Activated CD4-positive, alpha-beta T cell treated with anti-CD3 and anti-CD28 coated beads, Interleukin-2, amount 10 ng/mL, durations not matched to agents 24 days and 14 days (primary cell): Measurements from ENCODE around the gene NLGN1. TPM values are rescaled to one million over a fixed set of nuclear protein-coding genes. Genes with fewer than 3 reads are reported as not detected.

ENCODE experiments used
- DNase-seq: peaks from one replicate; pipeline ENCODE4 v3.0.0; 2022
- H3K27ac Mint-ChIP-seq: one replicate; pipeline ENCODE4 v1.8.0; 2022; ENCODE audit warnings: mild to moderate bottlenecking, mixed read lengths
- H3K27me3 Mint-ChIP-seq: one replicate; pipeline ENCODE4 v1.8.0; 2022; ENCODE audit warnings: mixed read lengths
- H3K36me3 Mint-ChIP-seq: one replicate; pipeline ENCODE4 v1.8.0; 2022; ENCODE audit warnings: low read depth, mild to moderate bottlenecking, mixed read lengths
- H3K4me1 Mint-ChIP-seq: one replicate; pipeline ENCODE4 v1.8.0; 2021; ENCODE audit warnings: mixed read lengths
- H3K4me3 Mint-ChIP-seq: one replicate; pipeline ENCODE4 v1.8.0; 2022; ENCODE audit warnings: mild to moderate bottlenecking, moderate library complexity, mixed read lengths
- H3K9me3 Mint-ChIP-seq: one replicate; pipeline ENCODE4 v1.8.0; 2021; ENCODE audit warnings: mixed read lengths
- intact Hi-C: fragments of 100-400 bp; cut with micrococcal nuclease; formaldehyde crosslinking; loops from one replicate; pipeline ENCODE4 v1.15.1; 2023
- total RNA-seq: library from RNA; stranded (reverse); gene quantifications from 2 replicates; pipeline ENCODE4 v1.2.3, GENCODE V29; 2022

Gene NLGN1
- total RNA-seq, 1 donor from 2014 or later: not detected

DNA sequence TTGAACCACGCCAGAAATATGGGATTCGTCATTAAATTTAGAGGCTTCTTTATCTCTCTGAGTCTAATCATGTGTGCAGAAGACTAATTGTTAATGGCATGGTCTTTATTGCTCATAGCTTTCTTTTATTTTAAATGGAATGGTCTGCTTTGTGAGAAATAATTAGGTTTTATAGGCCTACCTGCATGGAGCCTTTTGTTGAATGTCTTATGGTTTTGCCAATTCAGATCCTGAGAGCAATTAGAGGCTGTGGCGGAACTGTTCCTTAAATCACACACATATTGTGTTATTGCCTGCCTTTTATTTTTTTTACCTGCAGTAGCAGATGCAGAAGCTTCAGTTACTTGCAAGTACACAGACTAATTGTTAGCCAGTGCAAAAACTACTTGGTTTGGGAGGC lies 306.2 kb downstream of the NLGN1 start:
- no peak for DNase-seq
- Mint-ChIP-seq H3K36me3 (no peaks in the 10 kb centered on the region), H3K27ac (no peak overlapping the region), H3K9me3 (no peaks in the 10 kb centered on the region), H3K27me3 (no peaks in the 10 kb centered on the region), H3K4me1 (no peaks in the 10 kb centered on the region), H3K4me3 (no peak overlapping the region)
- intact Hi-C loops: no loop called here

DNA sequence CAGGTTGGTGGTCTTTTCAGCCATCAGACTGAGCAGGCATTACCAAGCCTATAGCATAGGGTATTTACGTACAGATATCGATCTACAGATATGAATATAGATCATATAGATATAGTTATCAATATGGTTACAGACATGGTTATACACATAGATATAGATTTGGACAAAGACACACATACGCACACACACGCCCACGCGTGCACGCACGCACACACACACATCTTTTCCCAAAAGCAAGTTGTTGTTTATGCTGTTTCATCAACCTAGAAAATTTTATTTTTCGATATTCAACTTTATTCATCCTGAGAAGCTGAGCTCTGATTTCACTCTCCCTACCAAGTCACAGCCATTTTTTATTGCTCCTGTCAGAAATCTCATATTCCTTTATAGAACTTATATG lies 309.1 kb downstream of the NLGN1 start:
- H3K27ac Mint-ChIP-seq: no peak overlapping the region
- intact Hi-C loops: no loop called here
- H3K9me3 Mint-ChIP-seq: no peaks in the 10 kb centered on the region
- no peaks in the 10 kb centered on the region for H3K4me1 Mint-ChIP-seq
- no peak for DNase-seq
- no peaks in the 10 kb centered on the region for H3K36me3 Mint-ChIP-seq
- H3K4me3 Mint-ChIP-seq: no peak overlapping the region
- H3K27me3 Mint-ChIP-seq: no peaks in the 10 kb centered on the region

DNA sequence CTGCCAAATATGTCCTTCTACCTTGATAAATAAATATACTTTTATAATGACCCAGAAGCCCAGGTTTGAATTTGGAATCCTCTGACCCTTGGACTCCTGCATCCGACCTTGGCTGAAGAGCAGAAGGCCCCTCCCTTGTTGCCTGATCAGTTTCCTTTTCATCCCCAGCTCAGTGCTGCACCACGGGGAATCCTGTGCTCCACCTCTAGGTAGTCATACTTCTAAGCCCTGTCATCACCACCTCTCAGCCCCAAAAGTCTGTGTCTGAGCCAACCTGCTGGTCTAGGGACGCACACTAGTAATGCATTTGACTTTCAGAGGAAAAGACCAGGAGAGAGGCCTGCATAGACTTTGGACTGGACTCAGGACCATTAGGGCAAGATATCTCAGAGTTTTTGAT lies 310.6 kb downstream of the NLGN1 start:
- intact Hi-C loops: no loop called here
- H3K27me3 Mint-ChIP-seq: no peaks in the 10 kb centered on the region
- no peak overlapping the region for H3K27ac Mint-ChIP-seq
- H3K4me3 Mint-ChIP-seq: no peak overlapping the region
- no peaks in the 10 kb centered on the region for H3K9me3 Mint-ChIP-seq
- no peaks in the 10 kb centered on the region for H3K4me1 Mint-ChIP-seq
- no peaks in the 10 kb centered on the region for H3K36me3 Mint-ChIP-seq
- no peak for DNase-seq

DNA sequence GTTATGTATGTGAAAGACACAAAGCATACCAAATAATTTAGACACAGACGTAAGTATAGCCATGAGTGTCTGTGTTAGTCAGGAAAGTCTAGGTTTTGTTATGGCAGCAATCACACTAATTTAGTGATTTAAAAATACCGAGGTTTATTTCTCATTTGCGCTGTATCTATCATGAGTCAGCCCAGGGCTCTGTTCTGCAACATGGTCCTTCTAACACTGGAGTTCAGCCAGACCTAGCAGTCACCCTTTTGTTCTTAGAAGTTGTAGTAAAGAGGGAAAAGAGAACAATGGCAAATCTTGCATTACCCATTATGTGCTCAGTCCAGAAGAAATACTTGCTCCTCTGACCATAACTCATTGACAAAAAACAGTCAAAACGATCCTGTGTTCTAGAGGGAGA lies 311.5 kb downstream of the NLGN1 start:
- no peak for DNase-seq
- H3K9me3 Mint-ChIP-seq: no peaks in the 10 kb centered on the region
- no peaks in the 10 kb centered on the region for H3K27me3 Mint-ChIP-seq
- H3K36me3 Mint-ChIP-seq: no peaks in the 10 kb centered on the region
- H3K4me1 Mint-ChIP-seq: no peaks in the 10 kb centered on the region
- intact Hi-C loops: no loop called here
- H3K27ac Mint-ChIP-seq: no peak overlapping the region
- no peak overlapping the region for H3K4me3 Mint-ChIP-seq

DNA sequence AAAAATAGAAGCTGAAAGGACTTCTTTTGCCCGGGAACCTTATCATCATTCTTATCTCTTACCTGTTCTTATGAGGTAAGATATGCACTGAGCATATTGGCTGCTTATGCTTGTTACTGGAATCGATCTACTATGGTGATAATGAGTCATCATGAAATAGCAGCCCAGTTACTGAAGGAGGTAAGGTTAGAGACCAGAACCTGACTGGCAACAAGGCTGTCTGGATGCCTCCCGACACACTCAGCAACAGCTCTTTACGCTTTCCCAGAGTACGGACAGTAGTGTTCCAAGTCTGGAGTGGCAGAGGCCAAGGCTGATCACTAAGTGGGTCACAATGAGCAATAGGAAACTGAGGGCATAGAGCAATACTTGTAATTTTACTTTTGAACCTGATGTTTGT lies 314.1 kb downstream of the NLGN1 start:
- Mint-ChIP-seq H3K4me3 (no peak overlapping the region), H3K9me3 (no peaks in the 10 kb centered on the region), H3K36me3 (no peaks in the 10 kb centered on the region), H3K27me3 (no peaks in the 10 kb centered on the region), H3K4me1 (no peaks in the 10 kb centered on the region), H3K27ac (peak overlapping the region; percentile 30)
- no peak for DNase-seq
- intact Hi-C loops: no loop called here

DNA sequence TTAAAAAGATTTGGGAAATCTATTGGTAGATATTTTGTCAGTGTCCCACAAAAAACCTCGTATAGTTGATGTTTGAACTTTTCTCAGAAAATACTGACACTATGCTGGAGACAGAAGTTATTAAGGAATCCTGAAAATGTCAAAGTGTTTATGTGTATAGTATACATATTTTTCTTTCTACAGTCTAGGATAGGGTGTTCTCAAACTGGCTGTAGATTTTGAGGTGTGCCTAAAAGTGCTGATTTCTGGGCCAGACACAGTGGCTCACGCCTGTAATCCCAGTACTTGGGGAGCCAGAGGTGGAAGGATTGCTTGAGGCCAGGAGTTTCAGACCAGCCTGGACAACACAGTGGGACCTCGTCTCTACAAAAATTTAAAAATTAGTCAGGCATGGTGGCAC lies 322.0 kb downstream of the NLGN1 start:
- Mint-ChIP-seq H3K27me3 (no peaks in the 10 kb centered on the region), H3K4me3 (no peak overlapping the region)

DNA sequence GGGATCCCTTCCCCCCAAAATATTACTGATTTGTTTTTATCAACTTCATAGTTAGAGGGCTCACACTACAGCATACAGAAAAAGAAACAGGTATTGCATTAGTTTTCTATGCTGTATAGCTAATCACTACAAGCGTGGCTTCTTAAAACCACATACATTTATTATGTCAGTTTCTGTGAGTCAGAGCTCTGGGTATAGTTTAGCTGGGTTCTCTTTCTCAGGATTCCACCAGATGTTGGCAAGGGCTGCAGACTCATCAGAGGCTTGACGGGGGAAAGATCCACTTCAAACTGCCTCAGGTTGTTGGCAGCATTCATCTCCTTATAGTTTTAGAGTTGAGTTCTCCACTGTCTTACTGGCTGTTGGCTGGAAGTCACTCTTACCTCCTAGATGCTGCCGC lies 328.0 kb downstream of the NLGN1 start:
- H3K4me3 Mint-ChIP-seq: no peak overlapping the region
- H3K9me3 Mint-ChIP-seq: no peaks in the 10 kb centered on the region
- no peaks in the 10 kb centered on the region for H3K4me1 Mint-ChIP-seq
- intact Hi-C loops: no loop called here
- no peak for DNase-seq
- no peak overlapping the region for H3K27ac Mint-ChIP-seq
- H3K36me3 Mint-ChIP-seq: no peaks in the 10 kb centered on the region
- no peaks in the 10 kb centered on the region for H3K27me3 Mint-ChIP-seq

More for the DNA sequence above, 322.0 kb downstream of the NLGN1 start:
- no peaks in the 10 kb centered on the region for H3K9me3 Mint-ChIP-seq
- intact Hi-C loops: no loop called here
- H3K4me1 Mint-ChIP-seq: no peaks in the 10 kb centered on the region
- DNase-seq: no peak
- H3K36me3 Mint-ChIP-seq: no peaks in the 10 kb centered on the region
- no peak overlapping the region for H3K27ac Mint-ChIP-seq

DNA sequence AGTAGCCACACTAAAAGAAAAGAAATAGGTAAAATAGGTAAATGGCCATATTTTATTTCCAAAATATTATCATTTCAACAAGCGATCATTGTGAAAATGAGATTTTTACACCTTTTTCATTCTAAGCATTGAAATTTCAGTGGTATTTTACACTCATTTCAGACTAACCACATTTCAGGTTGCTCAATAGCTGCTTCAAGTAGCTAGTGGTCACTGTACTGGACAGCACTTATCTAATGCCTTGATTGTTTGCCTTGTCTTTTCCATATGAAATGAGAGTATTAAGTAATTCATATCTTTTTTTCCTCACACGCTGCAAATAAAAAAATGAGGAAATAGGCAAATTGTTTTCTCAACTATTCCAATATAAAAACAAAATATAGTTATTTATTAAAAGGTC lies 332.8 kb downstream of the NLGN1 start:
- Mint-ChIP-seq H3K4me1 (no peaks in the 10 kb centered on the region), H3K4me3 (no peak overlapping the region), H3K27ac (no peak overlapping the region), H3K27me3 (no peaks in the 10 kb centered on the region), H3K9me3 (no peaks in the 10 kb centered on the region), H3K36me3 (no peaks in the 10 kb centered on the region)
- no peak for DNase-seq
- intact Hi-C loops: no loop called here

DNA sequence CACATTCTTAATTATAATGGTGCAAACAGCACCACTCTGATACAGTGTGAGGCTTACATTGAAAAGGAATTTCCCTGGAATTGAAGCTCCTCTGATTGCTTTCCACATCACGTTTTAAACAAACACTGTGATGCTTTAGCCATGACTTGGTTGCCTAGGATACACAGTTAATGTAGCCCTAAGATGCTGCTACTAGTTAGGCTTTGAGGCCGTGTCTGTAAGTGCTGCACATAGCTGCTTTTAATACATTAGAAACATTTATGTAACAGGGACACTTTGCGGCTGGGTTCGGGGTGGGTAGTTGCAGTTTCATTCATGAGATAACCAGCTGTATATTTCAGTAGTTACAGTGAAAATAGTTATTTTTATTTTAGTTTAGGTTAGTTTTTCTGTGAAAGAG lies 334.7 kb downstream of the NLGN1 start:
- H3K27ac Mint-ChIP-seq: no peak overlapping the region
- H3K36me3 Mint-ChIP-seq: no peaks in the 10 kb centered on the region
- H3K4me1 Mint-ChIP-seq: no peaks in the 10 kb centered on the region
- H3K4me3 Mint-ChIP-seq: no peak overlapping the region
- DNase-seq: no peak
- no peaks in the 10 kb centered on the region for H3K27me3 Mint-ChIP-seq
- intact Hi-C loops: no loop called here
- H3K9me3 Mint-ChIP-seq: no peaks in the 10 kb centered on the region

DNA sequence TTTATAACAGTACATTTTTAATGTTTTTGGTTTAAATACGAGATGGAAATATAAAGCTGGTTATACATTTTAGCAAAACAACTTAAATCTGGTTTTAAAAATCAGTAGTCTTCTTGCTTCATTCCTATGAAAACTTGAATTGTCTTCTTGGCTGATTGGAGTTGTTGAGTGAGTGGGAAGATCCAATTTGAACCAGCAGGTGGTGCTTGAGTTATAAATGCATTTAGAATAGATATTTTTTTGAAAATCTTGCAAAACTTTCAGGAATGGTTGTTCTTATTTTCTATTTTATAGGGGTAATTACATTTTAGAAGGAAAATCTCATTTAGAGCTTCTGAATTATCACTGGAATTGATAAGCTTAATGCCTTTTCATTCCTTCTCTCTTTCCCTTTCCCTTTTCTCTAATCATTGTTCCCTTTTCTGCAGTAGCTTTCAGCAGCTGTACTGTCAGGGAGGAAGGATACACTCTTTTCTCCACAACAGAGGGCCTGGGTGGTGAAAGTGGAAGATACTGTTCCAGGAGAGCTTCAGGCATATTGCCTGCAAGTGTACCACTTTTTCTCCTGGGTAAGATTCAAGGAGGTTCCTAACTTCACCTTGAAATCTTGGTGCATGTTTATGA lies 335.6 kb downstream of the NLGN1 start:
- intact Hi-C loops: no loop called here
- DNase-seq: no peak
- Mint-ChIP-seq H3K4me3 (no peak overlapping the region), H3K9me3 (no peaks in the 10 kb centered on the region), H3K27me3 (no peaks in the 10 kb centered on the region), H3K27ac (no peak overlapping the region), H3K4me1 (no peaks in the 10 kb centered on the region), H3K36me3 (no peaks in the 10 kb centered on the region)

DNA sequence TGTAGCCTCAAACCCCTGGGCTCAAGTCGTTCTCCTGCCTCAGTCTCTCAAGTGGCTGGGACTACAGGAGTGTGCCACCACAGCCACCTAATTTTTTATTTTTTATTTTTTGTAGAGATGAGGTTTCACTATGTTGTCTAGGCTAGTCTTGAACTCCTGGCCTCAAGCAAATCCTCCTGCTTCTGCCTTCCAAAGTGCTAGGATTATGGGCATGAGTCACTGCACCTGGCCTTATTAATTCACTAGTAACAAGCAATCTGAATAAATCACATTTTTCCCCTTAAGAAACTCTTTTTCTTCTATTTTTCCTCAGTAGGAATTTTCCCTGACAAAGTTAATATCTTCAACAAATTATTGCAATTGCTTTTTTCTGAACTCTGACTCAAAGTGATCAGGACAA lies 336.9 kb downstream of the NLGN1 start:
- DNase-seq: no peak
- intact Hi-C loops: no loop called here
- Mint-ChIP-seq H3K4me3 (no peak overlapping the region), H3K9me3 (no peaks in the 10 kb centered on the region), H3K4me1 (no peaks in the 10 kb centered on the region), H3K36me3 (no peaks in the 10 kb centered on the region), H3K27me3 (no peaks in the 10 kb centered on the region), H3K27ac (no peak overlapping the region)

DNA sequence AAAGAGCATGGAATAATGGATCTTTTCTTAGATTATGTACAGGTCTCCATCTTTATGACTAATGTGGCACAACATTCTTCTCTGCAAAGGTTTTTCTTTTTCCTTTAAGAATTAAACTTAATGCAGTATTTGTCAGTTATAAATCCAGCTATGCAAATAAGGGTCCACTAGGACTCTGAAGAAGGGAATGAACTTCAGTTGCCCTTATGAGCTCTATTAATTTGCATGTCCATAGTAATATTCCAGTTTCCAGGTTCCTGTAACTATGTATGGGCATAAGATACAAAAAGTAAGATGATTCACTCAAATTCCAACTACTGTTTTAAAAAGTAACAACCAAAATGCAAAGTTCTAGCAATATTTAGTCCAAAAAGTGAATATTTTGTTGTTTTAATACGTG lies 337.4 kb downstream of the NLGN1 start:
- no peak overlapping the region for H3K4me3 Mint-ChIP-seq
- H3K27ac Mint-ChIP-seq: no peak overlapping the region
- no peaks in the 10 kb centered on the region for H3K4me1 Mint-ChIP-seq
- no peaks in the 10 kb centered on the region for H3K27me3 Mint-ChIP-seq
- intact Hi-C loops: no loop called here
- no peaks in the 10 kb centered on the region for H3K36me3 Mint-ChIP-seq
- no peaks in the 10 kb centered on the region for H3K9me3 Mint-ChIP-seq
- no peak for DNase-seq

DNA sequence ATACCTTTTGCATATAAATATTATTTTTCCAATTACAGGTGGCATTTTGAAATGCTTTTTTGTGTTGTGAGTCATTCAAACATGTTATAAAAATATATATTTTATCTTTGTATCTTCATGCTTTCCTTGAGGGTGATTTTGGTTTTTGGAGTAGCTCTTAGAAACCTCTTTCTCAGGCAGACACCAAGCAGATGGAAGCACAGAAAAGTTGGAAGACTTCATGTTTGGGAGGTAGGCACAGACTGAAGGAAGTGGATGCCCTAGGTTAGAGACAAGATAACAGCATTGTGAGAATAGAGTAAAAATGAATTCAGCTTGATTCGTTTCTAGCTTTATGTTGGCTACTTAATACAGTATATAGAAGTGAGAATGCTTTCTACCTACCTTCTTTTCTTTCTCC lies 338.3 kb downstream of the NLGN1 start:
- no peaks in the 10 kb centered on the region for H3K27me3 Mint-ChIP-seq
- no peak for DNase-seq
- no peaks in the 10 kb centered on the region for H3K36me3 Mint-ChIP-seq
- H3K4me3 Mint-ChIP-seq: no peak overlapping the region
- no peaks in the 10 kb centered on the region for H3K4me1 Mint-ChIP-seq
- intact Hi-C loops: no loop called here
- H3K27ac Mint-ChIP-seq: no peak overlapping the region
- no peaks in the 10 kb centered on the region for H3K9me3 Mint-ChIP-seq

DNA sequence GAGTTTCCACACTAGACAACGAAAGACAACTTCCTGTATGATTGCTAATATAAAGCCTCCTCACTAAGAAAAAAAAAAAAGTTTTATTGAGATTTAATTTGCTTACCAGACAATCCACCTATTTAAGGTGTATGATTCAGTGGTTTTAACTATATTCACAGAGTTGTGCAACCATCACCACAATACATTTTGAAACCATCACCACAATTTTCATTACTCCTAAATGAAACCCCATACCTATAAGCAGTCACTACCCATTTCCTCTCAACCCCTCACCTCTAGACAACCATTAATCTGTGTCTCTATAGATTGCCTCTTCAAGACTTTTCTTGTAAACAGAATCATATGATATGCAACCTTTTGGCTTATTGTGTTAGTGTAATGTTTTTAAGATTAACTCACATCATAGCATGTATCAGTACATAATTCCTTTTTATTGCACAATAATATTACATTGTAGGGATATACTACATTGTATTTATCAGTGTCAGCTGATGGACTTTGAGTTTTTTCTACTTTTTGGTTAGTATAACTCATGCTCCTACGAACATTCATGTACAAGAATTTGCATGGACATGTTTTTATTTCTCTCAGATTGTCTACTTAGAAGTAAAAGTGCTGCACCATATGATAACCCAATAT lies 339.7 kb downstream of the NLGN1 start:
- Mint-ChIP-seq H3K27ac (no peak overlapping the region), H3K36me3 (no peaks in the 10 kb centered on the region)

DNA sequence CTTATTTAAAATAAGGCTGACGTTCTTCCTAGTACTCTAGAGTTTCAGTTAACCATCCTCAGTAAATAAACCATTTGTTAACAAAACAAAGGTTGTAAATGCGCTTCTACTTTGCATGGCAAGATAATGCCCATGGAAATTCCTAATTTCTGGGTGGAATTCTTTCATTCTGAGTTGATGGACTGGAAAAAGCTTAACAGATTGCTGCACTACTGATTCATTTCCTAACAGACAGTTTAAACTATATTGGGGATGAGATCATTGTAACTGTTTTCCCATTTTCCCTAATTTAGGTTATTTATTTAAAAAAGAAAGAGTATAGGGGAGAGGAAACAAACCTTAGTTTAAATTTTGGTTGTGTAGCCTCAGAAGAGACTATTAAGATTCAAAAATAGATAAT lies 342.2 kb downstream of the NLGN1 start:
- H3K9me3 Mint-ChIP-seq: no peaks in the 10 kb centered on the region
- H3K4me3 Mint-ChIP-seq: no peak overlapping the region
- no peaks in the 10 kb centered on the region for H3K27me3 Mint-ChIP-seq

More for the DNA sequence above, 339.7 kb downstream of the NLGN1 start:
- intact Hi-C loops: no loop called here
- H3K4me1 Mint-ChIP-seq: no peaks in the 10 kb centered on the region
- H3K4me3 Mint-ChIP-seq: no peak overlapping the region
- no peaks in the 10 kb centered on the region for H3K27me3 Mint-ChIP-seq
- no peak for DNase-seq
- no peaks in the 10 kb centered on the region for H3K9me3 Mint-ChIP-seq

More for the DNA sequence above, 342.2 kb downstream of the NLGN1 start:
- H3K27ac Mint-ChIP-seq: no peak overlapping the region
- DNase-seq: no peak
- no peaks in the 10 kb centered on the region for H3K4me1 Mint-ChIP-seq
- no peaks in the 10 kb centered on the region for H3K36me3 Mint-ChIP-seq
- intact Hi-C loops: no loop called here
